HG02610 (cell line): ENCODE data around the gene LGALS12.

ENCODE experiments used
- ATAC-seq: cut with Tn5 transposase; IDR thresholded peaks from one replicate; pipeline ENCODE4 v1.9.1; 2021; ENCODE audit warnings: mild to moderate bottlenecking, moderate library complexity; ENCODE audit not compliant: unreplicated experiment

Gene LGALS12

DNA sequence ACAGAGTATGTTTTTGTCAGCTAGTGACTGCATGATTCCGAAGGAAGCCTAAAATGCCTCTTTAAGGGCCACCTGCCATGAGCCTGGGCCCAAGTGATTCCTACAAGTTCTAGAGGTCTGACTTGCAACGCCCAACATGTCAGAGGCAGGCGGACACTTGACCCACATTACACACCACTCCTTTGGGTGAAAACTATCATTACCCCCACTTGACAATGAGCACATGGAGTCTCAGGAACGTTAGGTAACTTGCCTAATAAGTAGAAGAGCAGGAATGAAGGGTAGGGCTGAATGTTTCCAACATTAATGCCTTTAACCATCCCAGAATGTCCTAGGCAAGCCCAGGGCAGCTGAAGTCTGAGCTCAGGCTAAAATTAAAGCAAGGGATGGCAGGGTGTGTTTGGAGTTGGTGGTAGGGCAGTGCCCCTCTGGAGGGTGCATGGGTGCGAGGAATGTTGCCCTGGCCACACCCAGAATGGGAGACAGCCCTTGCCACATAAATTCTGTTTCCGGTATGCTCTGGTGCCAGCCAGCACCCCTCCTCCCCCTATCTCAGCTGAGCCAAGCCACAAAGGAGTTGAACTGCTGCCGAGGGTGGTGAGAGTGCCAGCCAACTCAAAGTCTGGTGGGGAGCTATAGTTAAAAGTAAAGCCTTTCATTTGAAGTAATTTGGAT lies 54.8 kb downstream of the LGALS12 start:
- no peak for ATAC-seq

DNA sequence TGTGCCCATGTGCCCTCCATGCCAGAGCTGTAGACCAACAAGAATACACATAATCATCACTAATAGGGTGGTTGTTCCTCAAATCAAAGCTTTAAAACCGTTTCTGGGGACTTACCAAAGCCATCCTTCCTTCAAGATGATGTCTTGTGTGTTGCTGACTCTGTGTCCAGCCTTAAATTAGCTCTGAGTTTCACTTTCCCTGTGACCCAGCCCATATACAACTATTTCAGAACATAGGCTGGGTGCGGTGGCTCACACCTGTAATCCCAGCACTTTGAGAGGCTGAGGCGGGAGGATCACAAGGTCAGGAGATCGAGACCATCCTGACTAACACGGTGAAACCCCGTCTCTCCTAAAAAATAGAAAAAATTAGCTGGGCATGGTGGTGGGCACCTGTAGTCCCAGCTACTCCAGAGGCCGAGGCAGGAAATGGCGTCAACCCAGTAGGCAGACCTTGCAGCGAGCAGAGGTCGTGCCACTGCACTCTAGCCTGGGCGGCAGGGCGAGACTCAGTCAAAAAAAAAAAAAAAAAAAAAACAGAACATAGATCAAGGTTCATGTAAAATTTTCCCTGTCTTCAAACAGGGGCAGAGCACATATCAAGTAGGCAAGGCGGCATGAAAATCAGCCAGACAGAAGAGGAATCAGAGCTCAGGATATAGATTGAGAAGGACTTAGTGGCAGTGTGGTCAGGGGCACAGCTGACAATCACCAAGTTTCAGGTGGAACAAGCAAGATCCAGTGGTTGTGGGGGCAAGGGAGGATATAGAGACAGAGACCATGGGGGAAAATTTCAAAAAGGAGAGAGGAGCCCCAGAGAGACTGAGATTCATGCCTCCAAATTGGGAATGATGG lies 57.5 kb downstream of the LGALS12 start, which contains the start of gene PLAAT2:
Gene PLAAT2 (minus strand): TSS at position 179 of the 855 bp plus-strand sequence. CDS start 55 bp downstream, at position 124.
- ATAC-seq = no peak

DNA sequence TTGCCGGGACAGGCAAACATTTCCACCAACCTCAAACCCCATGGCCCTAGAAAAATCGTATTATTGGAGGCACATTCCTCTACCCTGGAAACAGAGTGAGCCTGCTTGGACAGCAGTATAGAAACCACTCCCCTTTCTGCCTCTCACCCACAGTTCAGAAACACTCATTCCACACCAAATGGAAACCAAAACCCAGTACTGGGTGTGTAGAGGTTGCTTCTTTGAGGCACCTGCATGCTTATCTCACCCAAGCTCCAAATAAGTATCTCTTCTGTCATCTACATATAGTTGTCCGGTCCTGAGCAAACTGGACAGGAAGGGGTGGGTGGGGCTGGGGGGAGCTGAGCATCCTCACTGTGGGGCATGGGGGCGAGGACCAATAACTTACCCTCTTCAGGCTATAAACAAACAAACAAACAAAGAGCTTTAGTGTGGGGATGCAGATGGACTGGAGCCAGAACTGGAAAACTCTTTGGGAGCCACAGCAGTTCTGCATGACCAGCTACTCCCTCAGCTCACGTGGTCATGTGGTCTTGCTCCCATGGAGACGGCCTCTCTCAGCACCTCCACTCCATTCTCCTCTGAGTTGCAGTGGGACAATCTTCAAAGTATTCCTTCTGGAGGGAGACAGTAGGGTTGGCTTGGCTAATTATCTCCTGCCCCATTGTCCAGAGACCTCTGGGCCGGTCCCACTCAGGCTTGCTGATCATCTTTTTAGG lies 58.3 kb downstream of the LGALS12 start:
- ATAC-seq = peak; percentile 65

DNA sequence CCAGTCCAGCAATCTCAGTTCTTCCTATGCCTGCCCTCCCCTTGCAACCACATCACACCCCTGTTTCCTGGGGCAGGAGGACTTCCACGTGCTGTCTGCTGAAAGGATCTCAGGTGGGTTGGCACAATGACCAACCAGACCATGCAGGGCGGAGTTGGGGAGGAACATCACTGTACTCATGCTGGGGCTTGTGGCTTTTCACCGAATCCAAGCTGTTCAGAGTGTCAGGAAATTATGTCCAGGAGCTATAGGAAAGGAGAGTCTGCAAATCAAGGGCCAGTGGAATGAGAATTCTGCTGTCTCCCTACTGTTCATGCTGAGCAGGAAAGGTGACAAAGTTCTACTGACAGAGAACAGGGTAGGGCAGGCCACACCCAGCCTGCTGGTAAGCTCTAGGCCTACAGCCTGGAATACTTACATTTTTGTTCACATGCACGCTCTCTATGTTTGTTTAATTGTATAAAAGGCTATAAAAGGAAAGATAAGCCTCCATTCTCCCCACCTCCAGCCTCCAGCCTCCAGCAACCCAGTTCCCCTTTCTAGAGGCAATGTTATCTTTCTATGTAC lies 59.0 kb downstream of the LGALS12 start:
- no peak for ATAC-seq
